ENCODE measurements around the gene EPC2.

DNA sequence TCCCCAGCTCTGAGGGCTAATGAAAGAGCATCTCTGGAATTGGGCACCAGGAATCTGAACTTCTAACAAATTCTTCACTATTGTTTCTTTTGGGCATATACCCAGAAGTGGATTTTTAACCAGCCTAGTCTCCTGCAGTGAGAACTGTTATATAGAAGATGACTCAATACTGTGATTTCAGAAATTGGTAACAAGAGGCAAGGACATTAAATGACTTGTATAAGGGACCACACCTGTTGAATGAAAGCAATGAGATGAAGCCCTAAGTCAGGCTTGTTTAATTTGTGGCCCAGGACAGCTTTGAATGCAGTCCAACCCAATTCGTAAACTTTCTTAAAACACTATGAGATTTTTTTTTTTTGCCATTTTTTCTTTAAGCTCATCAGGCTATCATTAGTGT lies 57.9 kb downstream of the EPC2 start:
- TF ChIP-seq POLR2AphosphoS5 (IDR thresholded peaks at IDR 0.05; ENCODE audit: low read depth, low read length) (no peak), POLR2A (IDR thresholded peaks at IDR 0.05; ENCODE audit: low read depth, low read length) (no peak), SPI1 (IDR thresholded peaks at IDR 0.05; ENCODE audit: low read depth, low read length) (no peak)
